Keratinocyte (primary cell): ENCODE data around the gene LUC7L3.

Source experiments
- EZH2 ChIP-seq: IDR thresholded peaks from one replicate; pipeline ENCODE4 v1.6.1; 2012; ENCODE audit warnings: inconsistent platforms, mild to moderate bottlenecking, low read length, moderate library complexity
- TF ChIP-seq, protein P1 (sequence below), 3 experiments: IDR thresholded peaks in 1 of 3; conservative IDR thresholded peaks in 1 of 3; optimal IDR thresholded peaks in 1 of 3; 2 replicates in 2 of 3; 3 replicates in 1 of 3; pipeline versions ENCODE3 to v1.5.1; 2011; ENCODE audit warnings: low read length in 3 of 3, mild to moderate bottlenecking in 3 of 3, moderate library complexity in 2 of 3, control low read depth in 1 of 3, inconsistent platforms in 1 of 3; ENCODE audit not compliant: insufficient read depth in 2 of 3; ENCODE audit errors: extremely low read depth in 1 of 3

DNA sequence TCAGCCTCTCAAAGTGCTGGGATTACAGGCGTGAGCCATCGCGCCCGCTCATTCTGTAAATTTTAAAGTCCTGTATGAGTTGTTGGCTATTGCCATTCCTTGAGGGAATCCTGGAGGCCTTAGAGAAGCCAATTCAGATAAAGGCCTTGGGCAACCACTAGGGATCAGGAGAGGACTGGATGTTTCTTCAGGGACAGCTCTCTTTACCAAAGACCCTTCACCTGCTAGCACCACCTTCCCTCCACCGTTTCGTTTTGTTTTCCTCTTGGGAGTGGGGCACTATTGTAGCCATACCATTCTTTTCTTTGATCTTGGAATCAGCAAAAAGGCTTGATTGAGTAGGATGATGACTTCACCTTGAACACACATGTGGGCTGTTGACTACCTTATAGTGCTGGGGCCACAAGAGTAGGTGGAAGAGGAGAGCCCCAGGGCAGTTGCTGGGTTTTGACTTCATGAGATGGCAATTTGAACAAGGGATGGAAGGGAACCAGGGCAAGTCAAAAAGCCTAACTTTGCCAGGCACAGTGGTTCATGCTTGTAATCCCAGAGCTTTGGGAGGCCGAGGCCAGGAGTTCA lies 54.9 kb downstream of the LUC7L3 start:
- TF ChIP-seq, protein P1, sequence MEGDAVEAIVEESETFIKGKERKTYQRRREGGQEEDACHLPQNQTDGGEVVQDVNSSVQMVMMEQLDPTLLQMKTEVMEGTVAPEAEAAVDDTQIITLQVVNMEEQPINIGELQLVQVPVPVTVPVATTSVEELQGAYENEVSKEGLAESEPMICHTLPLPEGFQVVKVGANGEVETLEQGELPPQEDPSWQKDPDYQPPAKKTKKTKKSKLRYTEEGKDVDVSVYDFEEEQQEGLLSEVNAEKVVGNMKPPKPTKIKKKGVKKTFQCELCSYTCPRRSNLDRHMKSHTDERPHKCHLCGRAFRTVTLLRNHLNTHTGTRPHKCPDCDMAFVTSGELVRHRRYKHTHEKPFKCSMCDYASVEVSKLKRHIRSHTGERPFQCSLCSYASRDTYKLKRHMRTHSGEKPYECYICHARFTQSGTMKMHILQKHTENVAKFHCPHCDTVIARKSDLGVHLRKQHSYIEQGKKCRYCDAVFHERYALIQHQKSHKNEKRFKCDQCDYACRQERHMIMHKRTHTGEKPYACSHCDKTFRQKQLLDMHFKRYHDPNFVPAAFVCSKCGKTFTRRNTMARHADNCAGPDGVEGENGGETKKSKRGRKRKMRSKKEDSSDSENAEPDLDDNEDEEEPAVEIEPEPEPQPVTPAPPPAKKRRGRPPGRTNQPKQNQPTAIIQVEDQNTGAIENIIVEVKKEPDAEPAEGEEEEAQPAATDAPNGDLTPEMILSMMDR (optimal IDR thresholded peaks at IDR 0.05 in 1 of 3, IDR thresholded peaks at IDR 0.05 in 1 of 3, conservative IDR thresholded peaks at IDR 0.05 in 1 of 3; ENCODE audit: extremely low read depth in 1 of 3, insufficient read depth in 2 of 3, low read length in 3 of 3), result no peak
- TF ChIP-seq EZH2, result no peak
